ENCODE measurements around the gene TEX52.

The TEX52 gene

DNA sequence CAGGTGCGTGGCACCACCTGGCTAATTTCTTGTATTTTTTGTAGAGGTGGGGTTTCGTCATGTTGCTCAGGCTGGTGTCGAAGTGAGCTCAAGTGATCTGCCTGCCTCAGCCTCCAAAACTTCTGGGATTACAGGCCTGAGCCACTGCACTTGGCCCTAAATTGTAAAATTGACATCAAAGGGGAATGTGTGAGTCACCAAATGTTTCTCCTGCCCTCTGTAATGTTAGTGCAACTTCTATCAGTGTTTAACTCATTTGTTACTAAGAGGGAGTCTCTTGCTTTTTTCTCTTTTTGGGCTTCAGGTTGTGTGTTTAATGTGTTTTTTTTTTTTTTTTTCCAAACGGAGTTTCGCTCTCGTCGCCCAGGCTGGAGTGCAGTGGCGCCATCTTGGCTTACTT, 36.2 kb upstream of the TEX52 start:
- no peak overlapping the region for H3K4me3 ChIP-seq (replicated peaks in 1 of 2; ENCODE audit: low read depth in 2 of 2, low read length in 2 of 2)
- TF ChIP-seq, protein P1, sequence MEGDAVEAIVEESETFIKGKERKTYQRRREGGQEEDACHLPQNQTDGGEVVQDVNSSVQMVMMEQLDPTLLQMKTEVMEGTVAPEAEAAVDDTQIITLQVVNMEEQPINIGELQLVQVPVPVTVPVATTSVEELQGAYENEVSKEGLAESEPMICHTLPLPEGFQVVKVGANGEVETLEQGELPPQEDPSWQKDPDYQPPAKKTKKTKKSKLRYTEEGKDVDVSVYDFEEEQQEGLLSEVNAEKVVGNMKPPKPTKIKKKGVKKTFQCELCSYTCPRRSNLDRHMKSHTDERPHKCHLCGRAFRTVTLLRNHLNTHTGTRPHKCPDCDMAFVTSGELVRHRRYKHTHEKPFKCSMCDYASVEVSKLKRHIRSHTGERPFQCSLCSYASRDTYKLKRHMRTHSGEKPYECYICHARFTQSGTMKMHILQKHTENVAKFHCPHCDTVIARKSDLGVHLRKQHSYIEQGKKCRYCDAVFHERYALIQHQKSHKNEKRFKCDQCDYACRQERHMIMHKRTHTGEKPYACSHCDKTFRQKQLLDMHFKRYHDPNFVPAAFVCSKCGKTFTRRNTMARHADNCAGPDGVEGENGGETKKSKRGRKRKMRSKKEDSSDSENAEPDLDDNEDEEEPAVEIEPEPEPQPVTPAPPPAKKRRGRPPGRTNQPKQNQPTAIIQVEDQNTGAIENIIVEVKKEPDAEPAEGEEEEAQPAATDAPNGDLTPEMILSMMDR (IDR thresholded peaks at IDR 0.05; ENCODE audit: low read depth, low read length) = no peak
- DNase-seq (ENCODE audit: low read depth in 2 of 2) = peak; percentile 84 to 87

DNA sequence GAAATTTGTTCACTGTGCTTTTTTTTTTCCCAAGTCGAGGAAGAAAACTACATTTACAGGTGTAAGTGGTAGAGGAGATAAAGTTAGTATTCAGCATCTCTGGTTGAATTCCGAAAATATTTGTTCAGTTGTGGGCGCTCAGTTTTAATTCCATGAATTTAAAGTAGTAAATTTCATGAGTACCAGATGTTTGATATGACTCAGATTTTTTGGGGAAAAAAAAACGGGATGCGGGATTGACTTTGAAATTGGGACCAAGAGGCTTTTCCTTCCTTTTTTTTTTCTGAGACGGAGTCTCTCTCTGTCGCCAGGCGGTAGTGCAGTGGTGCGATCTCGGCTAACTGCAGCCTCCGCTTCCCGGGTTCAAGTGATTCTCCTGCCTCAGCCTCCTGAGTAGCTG, 35.4 kb upstream of the TEX52 start:
- TF ChIP-seq, protein P1 (IDR thresholded peaks at IDR 0.05; ENCODE audit: low read depth, low read length) = no peak
- H3K4me3 ChIP-seq (replicated peaks in 1 of 2; ENCODE audit: low read depth in 2 of 2, low read length in 2 of 2) = peak overlapping the region in 1 of 2 donors; percentile 97

DNA sequence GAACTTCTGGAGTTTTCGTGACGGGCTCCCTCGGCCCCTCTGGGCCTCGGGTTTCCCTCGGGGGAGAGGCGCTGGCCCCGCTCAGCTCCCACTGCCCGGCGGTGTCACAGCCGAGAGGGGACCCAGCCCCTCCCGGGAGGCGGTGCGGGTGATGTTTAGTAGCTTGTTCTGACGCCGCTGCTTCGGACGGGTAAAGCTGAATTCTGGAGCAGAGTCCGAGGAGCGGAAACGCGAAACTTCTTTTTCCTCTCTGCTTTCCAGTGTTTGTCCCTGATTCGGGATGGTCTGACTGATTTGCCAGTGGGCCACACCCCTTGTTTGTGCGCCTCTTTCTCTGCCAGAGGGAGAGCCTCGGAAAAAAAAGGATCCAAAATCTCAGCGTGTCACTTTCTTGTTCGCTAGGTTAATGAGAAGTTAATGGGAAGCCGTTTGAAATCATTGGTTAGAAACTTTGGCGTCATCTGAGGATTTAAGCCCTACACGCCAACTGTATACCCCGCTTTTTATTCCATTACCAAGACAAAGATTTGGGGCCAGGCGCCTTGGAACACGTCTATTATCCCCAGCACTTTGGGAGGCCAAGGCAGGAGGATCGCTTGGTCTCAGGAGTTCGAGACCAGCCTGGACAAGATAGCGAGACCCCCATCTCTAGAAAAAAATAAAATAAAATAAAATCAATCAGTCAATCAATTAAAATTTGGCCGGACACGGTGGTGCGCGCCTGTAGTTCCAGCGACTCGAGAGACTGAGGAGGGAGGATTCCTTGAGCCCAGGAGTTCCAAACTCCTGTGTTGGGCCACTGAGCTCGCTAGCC, 34.6 kb upstream of the TEX52 start:
- peak; percentile 68 to 74 for DNase-seq (ENCODE audit: low read depth in 2 of 2)
- TF ChIP-seq, protein P1 (IDR thresholded peaks at IDR 0.05; ENCODE audit: low read depth, low read length) = no peak
- H3K4me3 ChIP-seq (replicated peaks in 1 of 2; ENCODE audit: low read depth in 2 of 2, low read length in 2 of 2) = peak overlapping the region; percentile 95 to 97

More for the DNA sequence above, 35.4 kb upstream of the TEX52 start:
- DNase-seq (ENCODE audit: low read depth in 2 of 2) = no peak

DNA sequence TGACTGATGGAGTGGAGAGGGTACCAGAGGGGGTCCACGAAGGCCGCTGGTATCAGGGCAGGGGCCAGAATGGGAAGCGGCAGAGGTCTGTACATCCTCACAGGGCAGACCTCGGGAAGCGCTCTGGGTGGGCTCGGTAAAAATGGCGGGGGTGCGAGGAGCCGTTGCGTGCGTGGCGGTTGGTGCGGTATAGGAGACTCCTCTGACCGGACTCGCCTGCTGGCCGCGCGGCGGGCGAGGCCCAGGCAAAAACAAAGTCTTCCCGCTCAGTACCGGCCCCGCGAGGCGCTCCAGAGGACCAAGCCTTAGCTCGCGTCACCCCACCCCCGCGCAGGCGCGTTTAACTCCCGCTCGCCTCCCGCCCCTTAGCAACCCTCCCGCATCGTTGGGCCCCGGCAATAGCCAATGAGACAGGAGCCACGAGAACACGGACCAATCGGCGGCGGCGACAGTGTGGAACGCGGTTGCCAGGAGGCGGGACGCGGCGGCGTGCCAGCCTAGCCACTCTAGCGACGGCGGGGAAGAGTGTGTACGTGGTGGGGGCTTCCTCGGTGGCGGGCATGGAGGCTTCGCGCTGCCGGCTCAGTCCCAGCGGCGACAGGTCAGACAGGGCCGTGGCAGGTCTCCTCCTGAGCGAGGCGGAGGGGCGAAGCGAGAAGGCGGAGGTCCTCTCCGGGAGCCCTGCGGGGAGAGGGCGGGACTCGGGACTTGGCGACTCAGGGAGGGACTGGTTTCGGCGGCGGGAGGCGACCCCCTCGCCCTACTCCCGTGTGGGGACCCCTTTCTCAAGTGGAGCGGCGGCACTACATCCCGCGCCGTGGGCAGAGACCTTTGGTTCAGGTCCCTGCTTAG, 33.8 kb upstream of the TEX52 start, which contains the start of gene TULP3:
Gene TULP3 (plus strand): TSS at position 504 of the 852 bp plus-strand sequence. CDS start 57 bp downstream, at position 561.
- TF ChIP-seq, protein P1 (IDR thresholded peaks at IDR 0.05; ENCODE audit: low read depth, low read length) = no peak
- DNase-seq (ENCODE audit: low read depth in 2 of 2) = peak; percentile 98
- peak within 1 kb of the TSS; percentile 95 to 97 for H3K4me3 ChIP-seq (replicated peaks in 1 of 2; ENCODE audit: low read depth in 2 of 2, low read length in 2 of 2)

DNA sequence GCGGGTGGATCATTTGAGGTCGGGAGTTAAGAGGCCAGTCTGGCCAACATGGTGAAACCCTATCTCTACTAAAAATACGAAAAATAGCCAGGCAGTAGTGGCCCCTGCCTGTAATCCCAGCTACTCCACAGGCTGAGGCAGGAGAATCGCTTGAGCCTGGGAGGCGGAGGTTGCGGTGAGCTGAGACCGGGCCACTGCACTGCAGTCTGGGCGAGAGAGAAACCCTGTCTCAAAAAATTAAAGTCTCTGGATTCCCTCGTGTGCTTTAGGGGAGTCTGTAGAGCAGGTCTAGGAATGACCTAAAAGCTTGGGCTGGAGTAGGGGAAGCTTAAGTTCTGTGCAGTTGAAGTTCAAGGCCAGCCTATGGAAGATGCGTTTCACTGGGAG, 33.2 kb upstream of the TEX52 start:
- DNase-seq (ENCODE audit: low read depth in 2 of 2) = no peak
- TF ChIP-seq, protein P1 (IDR thresholded peaks at IDR 0.05; ENCODE audit: low read depth, low read length) = no peak
- H3K4me3 ChIP-seq (replicated peaks in 1 of 2; ENCODE audit: low read depth in 2 of 2, low read length in 2 of 2) = peak overlapping the region; percentile 95 to 97

DNA sequence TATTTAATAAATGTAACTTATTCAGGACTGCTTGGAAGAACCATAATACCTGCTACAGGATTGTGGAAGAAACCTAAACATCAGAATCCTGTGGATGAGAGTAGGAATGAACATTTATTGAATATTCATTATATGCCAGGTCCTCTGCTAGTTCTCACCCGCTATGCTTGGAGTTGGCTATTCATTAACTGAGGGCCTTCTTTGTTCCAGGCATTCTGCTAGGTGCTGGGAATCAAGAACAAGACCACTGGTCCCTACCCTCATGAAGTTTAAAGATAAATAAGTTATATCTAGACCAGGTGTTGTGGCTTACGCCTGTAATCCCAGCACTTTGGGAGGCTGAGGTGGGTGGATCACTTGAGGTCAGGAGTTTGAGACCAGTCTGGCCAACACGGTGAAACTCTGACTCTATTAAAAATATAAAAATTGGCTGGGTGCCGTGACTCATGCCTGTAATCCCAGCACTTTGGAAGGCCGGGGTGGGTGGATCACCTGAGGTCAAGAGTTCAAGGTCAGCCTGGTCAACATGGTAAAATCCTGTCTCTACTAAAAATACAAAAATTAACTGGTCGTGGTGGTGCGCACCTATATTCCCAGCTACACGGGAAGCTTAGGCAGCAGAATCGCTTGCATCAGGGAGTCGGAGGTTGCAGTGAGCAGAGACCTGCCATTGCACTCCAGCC, 30.1 kb upstream of the TEX52 start:
- TF ChIP-seq, protein P1 (IDR thresholded peaks at IDR 0.05; ENCODE audit: low read depth, low read length) = no peak
- DNase-seq (ENCODE audit: low read depth in 2 of 2) = no peak
- H3K4me3 ChIP-seq (replicated peaks in 1 of 2; ENCODE audit: low read depth in 2 of 2, low read length in 2 of 2) = no peak overlapping the region

All from cardiac fibroblast (primary cell).